ENCODE measurements around the gene DLEC1.

DNA sequence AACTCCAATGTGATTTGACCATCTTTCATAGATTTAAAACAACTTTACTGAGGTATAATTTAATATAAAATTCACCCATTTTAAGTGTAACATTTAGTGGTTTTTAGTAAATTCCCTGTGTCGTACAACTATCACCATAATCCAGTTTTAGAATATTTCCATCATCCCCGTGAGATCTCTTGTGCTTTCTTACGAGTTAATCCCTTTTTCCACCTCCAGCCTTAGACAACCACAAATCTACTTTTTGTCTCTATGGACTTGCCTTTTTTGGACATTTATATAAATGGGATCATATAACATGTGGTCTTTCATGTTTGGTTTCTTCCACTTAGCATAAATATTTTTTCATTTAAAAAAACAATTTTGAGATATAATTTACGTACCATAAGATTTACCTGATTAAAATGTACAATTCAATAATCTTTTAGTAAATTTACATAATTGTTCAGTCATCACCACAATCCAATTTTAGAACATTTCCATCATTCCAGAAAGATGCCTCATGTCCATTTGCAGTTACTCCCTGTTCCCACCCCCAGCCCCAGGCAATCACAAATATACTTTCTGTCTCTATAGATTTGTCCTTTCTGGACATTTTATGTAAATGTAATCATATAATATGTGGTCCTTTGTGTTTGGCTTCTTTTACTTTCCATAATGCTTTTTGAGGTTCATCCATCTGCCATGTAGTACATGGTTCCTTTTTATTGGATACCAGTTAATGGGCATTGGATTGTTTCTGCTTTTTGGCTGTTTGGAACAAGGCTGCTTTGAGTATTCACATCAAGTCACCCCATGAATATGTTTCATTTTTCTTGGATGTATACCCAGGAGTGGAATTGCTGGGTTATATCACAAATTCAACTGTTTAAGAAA, 129.4 kb downstream of the DLEC1 start:
- TF ChIP-seq, protein P1, sequence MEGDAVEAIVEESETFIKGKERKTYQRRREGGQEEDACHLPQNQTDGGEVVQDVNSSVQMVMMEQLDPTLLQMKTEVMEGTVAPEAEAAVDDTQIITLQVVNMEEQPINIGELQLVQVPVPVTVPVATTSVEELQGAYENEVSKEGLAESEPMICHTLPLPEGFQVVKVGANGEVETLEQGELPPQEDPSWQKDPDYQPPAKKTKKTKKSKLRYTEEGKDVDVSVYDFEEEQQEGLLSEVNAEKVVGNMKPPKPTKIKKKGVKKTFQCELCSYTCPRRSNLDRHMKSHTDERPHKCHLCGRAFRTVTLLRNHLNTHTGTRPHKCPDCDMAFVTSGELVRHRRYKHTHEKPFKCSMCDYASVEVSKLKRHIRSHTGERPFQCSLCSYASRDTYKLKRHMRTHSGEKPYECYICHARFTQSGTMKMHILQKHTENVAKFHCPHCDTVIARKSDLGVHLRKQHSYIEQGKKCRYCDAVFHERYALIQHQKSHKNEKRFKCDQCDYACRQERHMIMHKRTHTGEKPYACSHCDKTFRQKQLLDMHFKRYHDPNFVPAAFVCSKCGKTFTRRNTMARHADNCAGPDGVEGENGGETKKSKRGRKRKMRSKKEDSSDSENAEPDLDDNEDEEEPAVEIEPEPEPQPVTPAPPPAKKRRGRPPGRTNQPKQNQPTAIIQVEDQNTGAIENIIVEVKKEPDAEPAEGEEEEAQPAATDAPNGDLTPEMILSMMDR (IDR thresholded peaks at IDR 0.05): no peak
- TF ChIP-seq POLR2A (IDR thresholded peaks at IDR 0.05): no peak
